Upper lobe of left lung (tissue), 4 donors: ENCODE data around the gene MSH3.

Experiments
- CTCF ChIP-seq, 6 experiments: fragments of 450-650 bp in 4 of 6; fragments of 200-600 bp in 2 of 6; sonication (generic) in 2 of 6; IDR thresholded peaks; one replicate each; pipeline ENCODE4 v1.5.1; 2016 to 2019; ENCODE audit warnings: antibody characterized with exemption in 6 of 6
- EP300 ChIP-seq, 4 donors: sonication (generic); formaldehyde crosslinking; IDR thresholded peaks; one replicate each; pipeline ENCODE4 v1.5.1; 2017; ENCODE audit warnings: antibody characterized with exemption in 4 of 4, control low read depth in 2 of 4
- POLR2A ChIP-seq, 4 donors: fragments of 450-650 bp; IDR thresholded peaks; one replicate each; pipeline ENCODE4 v1.5.1; 2016 to 2017; ENCODE audit warnings: antibody characterized with exemption in 4 of 4, mild to moderate bottlenecking in 2 of 4
- POLR2AphosphoS5 ChIP-seq, 2 donors: sonication (generic); formaldehyde crosslinking; IDR thresholded peaks; one replicate each; pipeline ENCODE4 v1.5.1; 2017; ENCODE audit warnings: antibody characterized with exemption in 2 of 2

DNA sequence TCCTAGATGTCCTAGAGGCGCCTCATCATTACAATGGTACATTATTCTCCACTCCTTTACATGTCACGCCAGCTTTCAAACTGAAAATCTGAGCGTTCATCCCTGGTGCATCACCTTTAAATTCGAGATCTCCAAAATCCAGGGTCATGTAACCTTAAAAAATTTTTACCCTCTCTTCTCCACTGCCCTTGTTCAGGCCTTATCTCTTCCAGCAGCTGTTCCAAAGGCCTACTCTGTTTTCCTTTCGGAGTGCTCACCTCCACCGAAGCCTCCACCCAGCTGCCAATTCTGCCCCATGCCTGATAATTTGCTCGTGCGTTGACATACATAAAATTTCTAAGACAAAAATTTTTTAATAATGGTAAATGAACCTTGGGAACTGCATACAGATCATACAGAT lies 950 bp upstream of the MSH3 start:
- no peak for TF ChIP-seq CTCF (IDR thresholded peaks at IDR 0.05)
- TF ChIP-seq POLR2AphosphoS5 (IDR thresholded peaks at IDR 0.05) = no peak
- TF ChIP-seq POLR2A (IDR thresholded peaks at IDR 0.05) = no peak
- no peak for TF ChIP-seq EP300 (IDR thresholded peaks at IDR 0.05)
